Measurements from ENCODE around the gene USP6NL. TPM values are rescaled to one million over a fixed set of nuclear protein-coding genes. Genes with fewer than 3 reads are reported as not detected.

The USP6NL gene
- total and polyA plus RNA-seq, 2 of the 13 experiments (the other 11 are each of a cell fraction or from before 2014, with no cell fraction given): 10.5 to 22.9 TPM

DNA sequence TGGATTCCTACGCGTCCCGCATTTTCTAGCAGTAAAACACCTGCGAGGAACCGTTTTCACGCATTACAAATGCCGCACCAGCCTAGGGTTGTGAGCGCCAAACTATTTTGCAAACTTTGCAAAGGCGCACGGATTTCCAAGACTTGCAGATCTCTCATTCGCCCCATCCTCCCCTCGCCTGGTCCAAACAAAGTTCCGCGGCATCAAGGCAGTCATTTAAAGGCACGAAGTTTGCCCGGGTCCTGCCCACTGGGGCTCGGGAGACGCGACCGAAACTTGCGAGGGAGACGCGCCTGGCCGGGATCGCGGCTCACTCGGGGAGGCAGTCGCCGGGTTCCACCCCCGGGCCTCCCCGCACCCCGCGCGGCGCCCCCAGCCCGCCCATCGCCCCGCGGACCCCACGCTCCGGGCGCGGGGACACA lies 613 bp downstream of the USP6NL start (continued):
- TF ChIP-seq, protein P1, sequence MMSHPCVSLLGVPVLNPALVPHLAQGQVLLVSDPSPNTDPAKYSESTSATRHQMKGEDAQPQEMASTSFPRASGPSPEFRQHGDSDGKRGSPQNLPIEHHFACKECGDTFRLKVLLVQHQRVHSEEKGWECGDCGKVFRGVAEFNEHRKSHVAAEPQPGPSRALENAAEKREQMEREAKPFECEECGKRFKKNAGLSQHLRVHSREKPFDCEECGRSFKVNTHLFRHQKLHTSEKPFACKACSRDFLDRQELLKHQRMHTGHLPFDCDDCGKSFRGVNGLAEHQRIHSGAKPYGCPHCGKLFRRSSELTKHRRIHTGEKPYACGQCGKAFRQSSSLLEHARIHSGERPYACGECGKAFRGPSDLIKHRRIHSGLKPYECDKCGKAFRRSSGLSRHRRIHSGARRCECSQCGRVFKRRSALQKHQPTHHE (CRISPR knock-in tag; IDR thresholded peaks at IDR 0.05; ENCODE audit: borderline replicate concordance): no peak
- TF ChIP-seq ASH2L (IDR thresholded peaks at IDR 0.05; ENCODE audit: insufficient read length, low read depth, low read length) (peak; percentile 42), ZNF263 (CRISPR knock-in tag; IDR thresholded peaks at IDR 0.05) (peak; percentile 36; the same call in 1 of the 2 replicates), ZEB1 (IDR thresholded peaks at IDR 0.05; ENCODE audit: insufficient replicate concordance, low read depth) (no peak), ZNF253 (CRISPR knock-in tag; IDR thresholded peaks at IDR 0.05; ENCODE audit: borderline replicate concordance) (no peak), KDM3A (CRISPR knock-in tag; IDR thresholded peaks at IDR 0.05; ENCODE audit: low read depth) (no peak), ETV6 (CRISPR knock-in tag; conservative IDR thresholded peaks at IDR 0.05) (no peak), ZNF674 (CRISPR knock-in tag; IDR thresholded peaks at IDR 0.05; ENCODE audit: low read depth) (0 out of 2 replicates have a peak, but pooled peaks have one; percentile 44), ZNF543 (CRISPR knock-in tag; IDR thresholded peaks at IDR 0.05) (0 out of 2 replicates have a peak, but pooled peaks have one; percentile 8), NFE2L2 (IDR thresholded peaks at IDR 0.05; ENCODE audit: low read length) (no peak), ZNF878 (CRISPR knock-in tag; IDR thresholded peaks at IDR 0.05) (no peak), ZNF747 (CRISPR knock-in tag; IDR thresholded peaks at IDR 0.05; ENCODE audit: borderline replicate concordance) (no peak)
- TF ChIP-seq, protein P2, sequence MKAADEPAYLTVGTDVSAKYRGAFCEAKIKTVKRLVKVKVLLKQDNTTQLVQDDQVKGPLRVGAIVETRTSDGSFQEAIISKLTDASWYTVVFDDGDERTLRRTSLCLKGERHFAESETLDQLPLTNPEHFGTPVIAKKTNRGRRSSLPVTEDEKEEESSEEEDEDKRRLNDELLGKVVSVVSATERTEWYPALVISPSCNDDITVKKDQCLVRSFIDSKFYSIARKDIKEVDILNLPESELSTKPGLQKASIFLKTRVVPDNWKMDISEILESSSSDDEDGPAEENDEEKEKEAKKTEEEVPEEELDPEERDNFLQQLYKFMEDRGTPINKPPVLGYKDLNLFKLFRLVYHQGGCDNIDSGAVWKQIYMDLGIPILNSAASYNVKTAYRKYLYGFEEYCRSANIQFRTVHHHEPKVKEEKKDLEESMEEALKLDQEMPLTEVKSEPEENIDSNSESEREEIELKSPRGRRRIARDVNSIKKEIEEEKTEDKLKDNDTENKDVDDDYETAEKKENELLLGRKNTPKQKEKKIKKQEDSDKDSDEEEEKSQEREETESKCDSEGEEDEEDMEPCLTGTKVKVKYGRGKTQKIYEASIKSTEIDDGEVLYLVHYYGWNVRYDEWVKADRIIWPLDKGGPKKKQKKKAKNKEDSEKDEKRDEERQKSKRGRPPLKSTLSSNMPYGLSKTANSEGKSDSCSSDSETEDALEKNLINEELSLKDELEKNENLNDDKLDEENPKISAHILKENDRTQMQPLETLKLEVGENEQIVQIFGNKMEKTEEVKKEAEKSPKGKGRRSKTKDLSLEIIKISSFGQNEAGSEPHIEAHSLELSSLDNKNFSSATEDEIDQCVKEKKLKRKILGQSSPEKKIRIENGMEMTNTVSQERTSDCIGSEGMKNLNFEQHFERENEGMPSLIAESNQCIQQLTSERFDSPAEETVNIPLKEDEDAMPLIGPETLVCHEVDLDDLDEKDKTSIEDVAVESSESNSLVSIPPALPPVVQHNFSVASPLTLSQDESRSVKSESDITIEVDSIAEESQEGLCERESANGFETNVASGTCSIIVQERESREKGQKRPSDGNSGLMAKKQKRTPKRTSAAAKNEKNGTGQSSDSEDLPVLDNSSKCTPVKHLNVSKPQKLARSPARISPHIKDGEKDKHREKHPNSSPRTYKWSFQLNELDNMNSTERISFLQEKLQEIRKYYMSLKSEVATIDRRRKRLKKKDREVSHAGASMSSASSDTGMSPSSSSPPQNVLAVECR (CRISPR knock-in tag; IDR thresholded peaks at IDR 0.05; ENCODE audit: borderline replicate concordance): no peak
- TF ChIP-seq, protein P3, sequence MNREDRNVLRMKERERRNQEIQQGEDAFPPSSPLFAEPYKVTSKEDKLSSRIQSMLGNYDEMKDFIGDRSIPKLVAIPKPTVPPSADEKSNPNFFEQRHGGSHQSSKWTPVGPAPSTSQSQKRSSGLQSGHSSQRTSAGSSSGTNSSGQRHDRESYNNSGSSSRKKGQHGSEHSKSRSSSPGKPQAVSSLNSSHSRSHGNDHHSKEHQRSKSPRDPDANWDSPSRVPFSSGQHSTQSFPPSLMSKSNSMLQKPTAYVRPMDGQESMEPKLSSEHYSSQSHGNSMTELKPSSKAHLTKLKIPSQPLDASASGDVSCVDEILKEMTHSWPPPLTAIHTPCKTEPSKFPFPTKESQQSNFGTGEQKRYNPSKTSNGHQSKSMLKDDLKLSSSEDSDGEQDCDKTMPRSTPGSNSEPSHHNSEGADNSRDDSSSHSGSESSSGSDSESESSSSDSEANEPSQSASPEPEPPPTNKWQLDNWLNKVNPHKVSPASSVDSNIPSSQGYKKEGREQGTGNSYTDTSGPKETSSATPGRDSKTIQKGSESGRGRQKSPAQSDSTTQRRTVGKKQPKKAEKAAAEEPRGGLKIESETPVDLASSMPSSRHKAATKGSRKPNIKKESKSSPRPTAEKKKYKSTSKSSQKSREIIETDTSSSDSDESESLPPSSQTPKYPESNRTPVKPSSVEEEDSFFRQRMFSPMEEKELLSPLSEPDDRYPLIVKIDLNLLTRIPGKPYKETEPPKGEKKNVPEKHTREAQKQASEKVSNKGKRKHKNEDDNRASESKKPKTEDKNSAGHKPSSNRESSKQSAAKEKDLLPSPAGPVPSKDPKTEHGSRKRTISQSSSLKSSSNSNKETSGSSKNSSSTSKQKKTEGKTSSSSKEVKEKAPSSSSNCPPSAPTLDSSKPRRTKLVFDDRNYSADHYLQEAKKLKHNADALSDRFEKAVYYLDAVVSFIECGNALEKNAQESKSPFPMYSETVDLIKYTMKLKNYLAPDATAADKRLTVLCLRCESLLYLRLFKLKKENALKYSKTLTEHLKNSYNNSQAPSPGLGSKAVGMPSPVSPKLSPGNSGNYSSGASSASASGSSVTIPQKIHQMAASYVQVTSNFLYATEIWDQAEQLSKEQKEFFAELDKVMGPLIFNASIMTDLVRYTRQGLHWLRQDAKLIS (CRISPR knock-in tag; IDR thresholded peaks at IDR 0.05): no peak

Data from HepG2 (cell line).